COR-L47 (cell line): ENCODE data around the gene SNAPIN.
A peak's percentile ranks its signal among the peaks of the same experiment; 100 is the strongest.

ENCODE experiments used
- DNase-seq: peaks from one replicate; lab custom pipeline; 2025; lab: John Stamatoyannopoulos, UW

SNAPIN gene, protein sequence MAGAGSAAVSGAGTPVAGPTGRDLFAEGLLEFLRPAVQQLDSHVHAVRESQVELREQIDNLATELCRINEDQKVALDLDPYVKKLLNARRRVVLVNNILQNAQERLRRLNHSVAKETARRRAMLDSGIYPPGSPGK

DNA sequence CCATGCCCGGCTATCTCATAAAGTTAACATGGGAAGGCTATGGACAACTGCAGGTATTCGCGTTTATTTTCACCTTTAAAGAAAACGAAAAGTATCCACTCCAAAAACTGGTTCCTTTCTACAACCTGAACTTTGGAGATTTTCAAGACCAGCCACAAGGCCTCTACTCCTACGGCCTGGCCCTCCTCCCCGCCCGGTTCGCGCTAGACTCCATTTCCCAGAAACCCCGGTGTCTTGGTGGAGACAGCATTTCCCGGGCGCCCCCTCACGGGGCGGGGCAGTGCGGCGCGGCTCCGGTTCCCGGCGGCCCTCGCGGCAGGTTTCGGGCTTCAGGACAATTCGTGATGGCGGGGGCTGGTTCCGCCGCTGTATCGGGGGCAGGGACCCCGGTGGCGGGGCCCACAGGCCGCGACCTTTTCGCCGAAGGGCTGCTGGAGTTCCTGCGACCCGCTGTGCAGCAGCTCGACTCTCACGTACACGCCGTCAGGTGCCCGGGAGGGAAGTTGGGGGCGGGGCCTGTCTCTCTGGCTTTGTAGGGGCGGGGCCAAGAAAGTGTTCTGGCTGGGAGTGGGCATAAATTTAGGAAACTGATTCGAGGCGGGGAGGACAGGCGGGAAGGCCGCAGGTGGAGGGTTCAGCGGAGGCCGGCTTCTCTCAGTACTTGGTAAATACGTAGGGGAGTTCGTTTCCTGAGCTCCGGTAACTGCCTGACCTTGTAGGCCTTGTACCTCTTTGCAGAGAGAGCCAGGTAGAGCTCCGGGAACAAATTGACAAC is at the start of gene SNAPIN:
TSS of gene SNAPIN (plus strand) at position 304 of the 775 bp plus-strand sequence. CDS start at position 345, 41 bp downstream.
- peak; percentile 88 for DNase-seq

DNA sequence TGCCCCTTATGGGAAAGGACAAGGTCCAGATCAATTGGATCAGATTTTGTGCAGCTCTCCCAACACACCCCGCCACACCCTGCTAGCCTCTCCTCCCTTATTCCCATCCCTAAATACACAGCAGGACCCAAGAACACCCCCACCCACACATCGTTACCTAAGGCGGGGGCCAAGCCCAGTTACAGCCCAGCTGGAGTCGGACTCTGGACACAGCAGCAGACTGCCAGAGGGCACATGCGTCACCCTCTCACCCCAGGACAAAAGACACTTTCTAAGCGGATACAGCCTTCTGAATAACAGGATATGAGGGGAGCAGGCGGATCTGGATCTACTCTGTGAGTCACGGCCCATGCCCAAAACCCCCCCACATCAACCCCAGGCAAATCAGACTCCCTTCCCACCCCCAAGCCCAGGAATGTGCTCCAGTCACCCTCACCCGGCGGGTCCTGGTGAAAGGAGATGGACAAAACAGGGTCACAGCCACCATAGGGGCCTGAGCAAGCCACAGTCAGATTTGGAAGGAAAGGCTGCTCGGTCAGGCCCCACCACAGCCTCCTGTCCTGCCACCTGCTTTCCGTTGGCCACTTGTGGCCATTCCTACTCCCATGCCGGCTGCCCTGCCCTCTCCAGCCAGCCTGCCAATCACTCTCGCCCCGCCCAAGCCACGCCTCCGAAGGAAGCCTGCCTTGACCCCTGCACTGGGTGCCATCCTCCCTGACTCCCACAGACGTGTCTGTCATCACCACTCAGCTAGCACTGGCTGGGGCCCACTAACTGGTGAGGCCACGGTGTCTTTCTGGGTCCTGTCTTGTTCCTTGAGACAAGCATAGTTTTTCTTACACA is 49.5 kb upstream of the SNAPIN start:
- DNase-seq: no peak

DNA sequence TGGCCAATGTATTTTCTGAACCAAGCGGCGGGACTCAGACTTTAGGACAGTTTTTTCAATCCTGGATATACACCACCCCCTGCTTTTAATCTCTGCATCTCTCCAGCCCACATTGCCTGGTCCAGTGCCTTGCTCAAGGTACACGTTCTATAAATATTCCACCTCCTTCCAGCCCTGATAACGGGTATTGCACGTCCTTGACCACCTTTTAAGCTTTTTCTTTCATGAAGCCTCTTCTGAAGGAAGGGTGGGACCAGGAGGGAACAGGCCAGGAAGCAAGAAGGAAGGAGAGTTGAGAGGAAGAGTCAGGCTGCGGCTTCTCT is 49.0 kb upstream of the SNAPIN start:
- no peak for DNase-seq

DNA sequence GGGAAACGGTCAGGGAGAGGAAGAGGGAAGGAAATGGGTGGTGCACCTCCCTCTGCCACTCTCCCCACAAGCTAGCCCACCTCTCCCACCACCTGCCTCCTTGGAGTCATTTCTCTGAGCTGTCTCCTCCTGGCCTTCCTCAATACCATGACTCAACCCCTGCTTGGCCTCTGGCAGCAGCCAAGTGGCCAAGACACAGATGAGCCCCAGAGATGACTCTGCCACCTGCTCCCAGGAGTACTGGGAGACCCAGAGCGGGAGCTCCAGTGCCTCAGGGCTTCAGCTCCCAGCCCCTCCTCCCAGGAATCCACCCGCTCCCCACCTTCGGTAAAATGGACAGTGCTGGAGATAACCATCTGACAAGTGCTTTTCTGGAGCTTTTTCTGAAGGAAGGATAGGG is 48.2 kb upstream of the SNAPIN start:
- DNase-seq: no peak

DNA sequence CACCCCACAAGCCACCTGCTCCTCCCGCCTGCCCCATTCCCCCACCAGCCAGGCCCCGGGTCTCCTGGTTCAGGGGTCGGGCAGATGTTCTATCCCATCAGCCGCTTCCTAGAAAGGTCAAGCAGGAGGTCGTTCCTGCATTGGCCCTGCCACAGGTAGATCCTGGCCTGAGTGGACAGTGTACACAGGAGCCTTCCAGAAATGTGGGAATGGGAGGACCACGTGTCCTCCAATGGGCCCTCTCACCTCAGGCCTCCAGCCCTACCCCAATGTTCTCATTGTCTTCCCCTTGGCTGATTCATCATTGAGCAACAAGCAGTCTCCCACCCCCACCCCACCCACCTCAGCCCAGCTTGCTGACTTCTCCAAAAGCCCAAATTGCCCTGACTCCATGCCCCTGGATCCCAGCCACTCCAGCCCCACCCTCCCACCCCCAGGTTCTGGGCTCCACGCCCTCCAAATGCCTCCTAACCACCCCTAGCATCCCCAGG is 47.6 kb upstream of the SNAPIN start:
- DNase-seq: no peak

DNA sequence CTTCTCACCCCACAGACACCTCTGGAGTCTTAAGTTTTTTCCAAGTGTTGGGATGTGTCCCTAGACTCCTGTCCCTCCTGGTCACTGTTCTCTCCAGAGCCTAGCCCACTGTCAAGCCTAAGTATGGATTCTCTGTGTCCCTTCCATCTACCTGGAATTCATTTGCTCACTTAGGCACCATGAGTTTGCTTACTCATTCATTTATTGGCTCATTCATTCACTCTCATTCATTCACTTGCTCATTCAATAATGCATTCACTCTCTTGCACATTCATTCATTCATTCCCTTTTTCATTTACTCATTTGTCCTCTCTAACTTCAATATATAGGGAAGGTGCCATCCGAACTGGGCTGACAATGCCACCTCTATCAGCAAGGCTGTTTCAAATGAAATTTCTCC is 47.1 kb upstream of the SNAPIN start:
- no peak for DNase-seq

DNA sequence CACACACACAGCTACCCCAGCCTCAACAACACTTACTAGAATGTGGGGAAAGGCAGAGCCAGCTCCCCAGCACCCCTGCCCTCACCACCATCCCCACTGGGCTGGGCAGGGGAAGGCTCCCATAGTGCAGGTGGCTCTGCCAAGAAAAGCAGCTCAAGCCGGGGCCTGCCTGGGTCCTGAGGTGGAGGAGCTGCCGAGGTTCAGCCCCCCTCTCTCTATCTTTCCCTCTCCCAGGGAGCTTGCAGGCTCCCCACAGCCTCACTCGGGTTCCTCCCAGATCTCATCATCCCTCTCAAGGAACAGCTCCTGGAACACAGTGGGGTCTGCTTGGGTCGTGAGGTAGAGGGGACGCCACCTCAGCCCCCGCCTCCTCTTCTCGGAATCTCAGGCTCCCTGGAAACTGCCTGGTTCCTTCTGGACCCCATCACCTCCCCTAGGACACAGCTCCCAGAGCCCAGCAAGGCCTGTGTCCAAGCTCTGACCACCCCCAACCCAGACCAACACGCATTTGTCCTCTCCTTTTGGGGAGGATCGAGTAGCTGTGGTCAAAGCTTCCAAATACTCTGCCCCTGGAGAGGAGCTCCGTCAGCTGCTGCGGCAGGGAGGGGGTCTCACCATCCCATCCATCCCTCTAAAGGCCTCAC is 46.3 kb upstream of the SNAPIN start:
- DNase-seq: no peak

DNA sequence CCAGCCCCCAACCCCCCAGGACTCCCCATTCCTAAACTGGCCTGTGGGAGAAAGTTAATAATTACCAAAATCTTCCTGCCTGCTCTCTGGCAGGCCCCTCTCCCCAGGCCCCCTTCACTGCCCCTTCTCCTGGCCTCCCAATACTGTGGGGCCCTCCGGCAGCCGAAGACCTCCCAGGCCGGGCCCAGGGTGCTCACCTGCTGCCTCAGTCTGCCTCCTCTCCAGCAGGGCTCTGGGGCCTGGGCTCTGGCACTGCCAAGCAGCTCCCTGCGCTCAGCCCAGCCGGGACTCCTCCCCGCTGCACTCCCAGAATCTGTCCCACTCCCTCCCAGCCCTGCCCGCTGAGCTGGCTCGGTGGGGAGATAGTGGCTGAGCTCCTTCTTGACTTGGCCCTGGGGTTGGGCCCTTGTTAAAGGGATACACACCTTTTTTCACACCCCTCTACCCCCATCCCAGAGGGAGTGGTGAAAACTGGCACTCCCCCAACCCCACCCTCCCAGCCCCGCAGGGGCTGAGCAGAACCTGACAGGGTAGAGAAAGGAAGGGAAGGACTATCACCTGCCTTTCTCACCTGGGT is 45.7 kb upstream of the SNAPIN start, which contains the start of gene S100A16:
TSS of gene S100A16 (minus strand) at position 383 of the 577 bp plus-strand sequence. CDS start 4,986 bp downstream, outside the sequence.
- no peak for DNase-seq

DNA sequence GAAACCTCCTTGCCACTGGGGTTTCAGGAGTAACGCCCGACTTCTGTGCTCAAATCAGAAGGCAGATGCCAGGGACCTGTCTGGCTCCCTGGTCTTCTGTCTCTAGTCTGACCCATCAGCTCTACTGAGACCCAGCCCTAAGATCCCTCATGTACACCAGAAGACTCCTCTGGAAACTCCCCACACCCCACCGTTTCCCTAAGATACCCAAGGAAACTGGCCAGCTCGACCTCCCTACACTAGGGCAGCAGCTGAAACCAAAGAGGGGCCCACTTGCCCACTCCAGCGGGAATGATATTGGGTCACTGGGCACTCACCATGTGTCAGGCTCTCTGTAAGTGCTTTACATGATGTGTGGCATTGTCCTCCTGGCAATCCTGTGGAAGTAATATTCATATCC is 45.1 kb upstream of the SNAPIN start:
- DNase-seq: no peak

DNA sequence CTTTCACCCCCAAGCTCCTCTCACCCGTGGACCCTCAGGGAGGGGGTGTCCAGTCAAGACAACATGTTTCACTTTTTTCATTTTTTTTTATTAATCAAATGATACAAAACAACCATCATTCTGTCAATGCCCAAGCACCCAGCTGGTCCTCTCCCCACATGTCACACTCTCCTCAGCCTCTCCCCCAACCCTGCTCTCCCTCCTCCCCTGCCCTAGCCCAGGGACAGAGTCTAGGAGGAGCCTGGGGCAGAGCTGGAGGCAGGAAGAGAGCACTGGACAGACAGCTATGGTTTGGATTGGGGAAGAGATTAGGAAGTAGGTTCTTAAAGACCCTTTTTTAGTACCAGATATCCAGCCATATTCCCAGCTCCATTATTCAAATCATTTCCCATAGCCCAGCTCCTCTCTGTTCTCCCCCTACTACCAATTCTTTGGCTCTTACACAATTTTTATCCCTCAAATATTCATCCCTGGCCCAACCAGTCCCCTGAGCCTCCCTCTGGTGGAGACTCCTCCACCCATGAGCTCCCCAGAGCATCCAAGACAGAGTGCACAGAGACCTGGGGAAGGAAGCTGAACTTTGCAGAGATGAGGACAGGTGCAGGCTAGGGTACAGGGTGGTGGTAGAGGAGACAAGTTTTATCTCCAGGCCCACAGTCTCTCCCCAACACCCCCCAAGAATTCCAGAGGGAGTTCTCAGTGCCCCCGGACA is 44.2 kb upstream of the SNAPIN start:
- DNase-seq: no peak

DNA sequence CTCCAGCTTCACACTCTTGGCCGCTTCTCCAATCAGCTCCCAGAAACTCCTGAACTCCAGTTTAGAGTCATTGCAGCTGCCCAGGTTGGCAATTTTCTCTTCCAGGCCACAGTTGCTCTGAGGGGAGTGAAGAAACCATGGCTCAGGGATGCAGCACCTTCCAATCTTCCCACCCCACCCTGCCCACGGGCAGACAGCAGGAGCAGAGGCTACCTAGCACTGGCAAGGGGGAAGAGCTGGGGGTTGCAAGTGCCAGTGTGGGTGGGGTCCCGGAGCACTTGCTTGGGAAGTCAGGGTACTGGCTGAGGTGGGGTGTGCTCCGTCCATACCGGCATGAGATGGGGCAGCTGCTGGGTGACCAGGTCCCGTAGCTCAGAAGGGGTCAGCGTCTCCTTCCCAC is 43.6 kb upstream of the SNAPIN start:
- DNase-seq: no peak

DNA sequence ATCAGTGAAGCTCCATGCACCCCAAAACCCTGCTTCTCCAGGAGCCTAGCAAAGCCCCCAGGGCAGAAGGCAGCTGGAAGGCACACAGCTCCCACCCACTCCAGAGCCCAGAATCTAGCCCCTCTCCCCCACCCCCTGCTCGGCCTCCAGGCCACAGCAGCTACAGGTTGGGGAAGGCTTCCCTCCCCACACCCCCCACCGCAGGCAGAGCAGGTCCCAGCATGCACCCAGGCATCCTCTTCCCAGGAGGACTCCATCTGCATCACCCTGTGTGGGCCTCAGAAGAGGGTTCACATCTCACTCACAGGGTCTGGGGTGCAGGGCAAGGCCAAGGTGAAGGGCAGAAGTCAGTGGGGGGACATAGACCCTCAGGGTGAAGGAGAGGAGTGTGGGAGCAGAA is 43.1 kb upstream of the SNAPIN start:
- DNase-seq: no peak

DNA sequence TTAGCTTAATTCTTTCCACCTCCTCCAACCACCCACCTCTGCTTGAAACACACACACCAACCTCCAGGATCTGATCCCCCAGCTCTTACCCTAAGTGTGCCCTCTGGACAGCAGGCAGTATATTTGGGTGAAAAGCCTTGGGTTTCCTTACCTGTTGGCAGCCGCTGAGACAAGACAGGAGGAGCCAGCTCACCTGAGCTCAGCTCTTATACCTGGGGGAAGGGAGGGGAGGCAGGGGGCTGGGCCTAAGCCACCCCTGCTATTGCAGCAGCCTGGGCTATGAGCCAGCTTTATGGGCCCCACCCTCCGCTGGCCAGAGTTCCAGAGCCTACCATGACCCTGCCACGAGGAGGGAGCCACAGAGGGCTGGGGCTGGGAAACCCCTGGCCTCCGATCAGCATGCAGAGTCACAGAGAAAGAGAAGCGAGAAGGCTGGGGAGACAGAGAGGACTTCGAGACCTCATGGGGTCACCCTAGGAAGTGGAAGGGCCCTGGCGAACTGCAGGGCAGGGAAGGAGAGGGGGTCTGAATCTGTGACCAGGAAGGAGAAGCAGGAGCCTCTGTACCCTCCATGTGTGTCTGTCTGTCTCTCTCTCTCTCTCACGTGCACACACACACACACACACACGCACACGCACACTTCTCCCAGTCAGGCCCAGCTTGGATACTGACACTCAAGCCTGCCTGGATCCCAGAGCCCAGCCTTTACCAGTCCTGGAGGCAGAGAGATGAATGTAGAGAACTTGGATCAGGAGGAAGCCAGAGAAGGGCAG is 42.2 kb upstream of the SNAPIN start, which contains the start of gene S100A14:
TSS of gene S100A14 (minus strand) at position 182 of the 773 bp plus-strand sequence. CDS start 467 bp downstream, outside the sequence.
- peak; percentile 20 for DNase-seq

DNA sequence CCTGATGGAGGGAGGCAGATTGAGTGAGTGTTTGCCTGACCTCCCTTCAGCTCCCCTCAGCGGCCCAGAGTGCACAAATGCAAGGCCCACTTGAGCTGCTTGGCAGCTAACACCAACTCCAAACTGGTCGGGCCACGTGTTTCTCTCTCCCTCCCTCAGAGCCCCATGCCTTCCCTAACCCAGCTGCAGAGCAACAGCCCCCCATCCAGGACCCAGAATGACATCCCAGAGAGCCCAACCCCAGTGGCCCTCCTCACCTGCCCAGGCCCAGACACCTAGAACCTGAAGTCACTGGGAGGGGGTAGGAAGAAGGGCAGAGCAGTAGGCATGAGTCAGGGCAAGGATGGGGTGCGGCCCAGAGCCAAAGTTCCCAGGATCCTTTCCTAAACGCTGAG is 41.6 kb upstream of the SNAPIN start:
- DNase-seq: no peak

DNA sequence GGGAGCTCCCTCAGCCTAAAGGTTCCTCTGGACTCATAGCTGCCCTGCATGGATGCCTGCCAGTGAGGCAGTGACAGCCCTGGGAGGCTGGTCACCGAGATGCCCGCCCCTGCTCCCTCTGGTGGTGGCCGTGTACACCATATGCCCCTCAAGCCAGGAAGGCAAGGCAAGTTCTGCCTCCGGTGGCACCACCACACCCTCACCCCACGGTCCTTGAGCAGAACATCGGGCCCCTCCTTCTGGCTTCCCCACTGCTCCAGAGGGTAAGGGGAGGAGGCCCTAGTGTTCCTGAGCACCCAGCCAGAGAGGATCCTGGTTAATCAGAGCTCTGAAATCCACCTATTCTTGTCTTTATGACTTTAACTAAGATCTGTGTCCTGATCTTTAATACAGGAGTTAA is 40.8 kb upstream of the SNAPIN start:
- peak; percentile 65 for DNase-seq

DNA sequence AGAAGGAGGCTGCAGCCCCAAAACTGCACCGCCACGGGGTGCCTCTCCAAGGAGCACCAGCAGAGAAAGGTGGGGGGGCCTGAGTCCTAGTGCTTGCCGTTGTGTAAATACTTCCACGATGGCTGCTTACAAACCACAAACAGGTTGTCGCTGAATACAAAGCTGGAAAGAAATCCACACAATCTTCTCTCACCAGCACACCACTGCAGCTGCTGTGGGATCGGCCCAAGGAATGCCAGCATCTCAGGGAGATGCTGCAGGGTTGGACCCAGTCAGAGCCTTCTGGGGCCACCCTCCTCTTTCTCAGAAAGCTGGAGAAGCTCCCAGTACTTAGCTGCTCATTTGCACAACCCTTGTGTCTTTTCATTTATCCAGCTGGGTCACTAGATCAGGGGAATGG is 39.3 kb upstream of the SNAPIN start:
- DNase-seq: no peak

DNA sequence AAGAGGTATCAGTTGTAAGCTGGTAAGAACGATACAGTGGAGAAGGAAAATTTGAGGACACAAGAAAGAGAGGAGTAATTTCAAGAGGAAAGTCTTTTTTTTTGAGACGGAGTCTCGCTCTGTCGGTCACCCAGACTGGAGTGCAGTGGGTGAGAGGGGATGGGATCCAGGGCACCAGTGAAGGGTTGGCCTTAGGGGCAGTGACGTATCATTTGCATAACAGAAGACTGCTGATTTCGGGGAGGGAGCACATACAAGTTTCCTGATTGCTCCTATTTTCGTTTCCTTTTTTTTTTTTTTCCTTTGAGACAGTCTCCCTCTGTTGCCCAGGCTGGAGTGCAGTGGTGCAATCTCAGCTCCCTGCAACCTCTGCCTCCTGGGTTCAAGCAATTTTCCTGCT is 35.4 kb upstream of the SNAPIN start:
- DNase-seq: no peak

DNA sequence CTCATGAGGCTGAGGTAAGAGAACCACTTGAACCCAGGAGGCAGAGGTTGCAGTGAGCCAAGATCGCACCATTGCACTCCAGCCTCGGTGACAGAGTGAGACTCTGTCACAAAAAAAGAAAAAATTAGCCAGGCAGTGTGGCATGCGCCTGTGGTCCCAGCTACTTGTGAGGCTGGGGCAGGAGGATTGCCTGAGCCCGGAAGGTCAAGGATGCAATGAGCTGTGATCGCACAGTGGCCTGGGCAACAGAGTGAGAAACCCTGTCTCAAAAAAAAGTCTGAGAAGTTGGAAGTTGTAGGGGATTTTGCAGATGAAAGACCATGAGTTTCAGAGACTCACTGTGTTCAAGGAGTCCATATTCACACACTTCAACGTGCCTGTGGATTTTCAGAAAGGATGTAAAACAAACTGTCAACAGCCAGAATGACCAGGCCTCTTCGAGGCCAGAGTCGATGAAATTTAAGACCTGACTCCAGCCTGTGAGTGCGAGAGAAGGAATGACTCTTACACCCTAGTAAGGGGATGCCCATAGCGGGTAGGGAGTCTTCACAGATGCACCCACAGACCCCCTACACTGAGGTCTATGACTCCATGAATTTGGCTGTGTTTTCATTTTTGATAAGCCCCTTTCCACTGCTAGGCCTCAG is 33.4 kb upstream of the SNAPIN start:
- no peak for DNase-seq

DNA sequence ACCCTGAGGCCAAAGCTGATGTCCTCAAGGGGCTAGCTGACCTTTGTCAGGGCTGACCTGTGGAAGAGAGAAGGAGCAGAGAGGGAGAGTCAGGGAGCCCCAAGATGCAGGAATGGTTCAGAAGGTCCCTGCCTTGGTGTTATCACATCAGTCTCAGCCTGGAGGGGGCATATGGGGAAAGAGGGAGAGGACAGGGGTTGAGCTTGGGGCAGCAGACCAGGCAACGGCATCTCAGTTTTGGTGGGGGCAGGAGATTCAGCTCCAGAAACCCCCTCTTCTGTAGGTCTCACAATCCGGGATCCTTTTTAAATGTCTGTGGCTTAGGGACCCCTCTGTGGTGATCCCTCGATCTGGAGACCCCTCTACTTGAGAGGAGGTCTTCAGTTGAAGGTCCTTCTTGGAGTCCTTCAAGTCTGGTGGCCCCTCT is 32.0 kb upstream of the SNAPIN start:
- DNase-seq: no peak
